ENCODE measurements around the gene IL17RB. TPM values are rescaled to one million over a fixed set of nuclear protein-coding genes. Genes with fewer than 3 reads are reported as not detected.

IL17RB gene
- total RNA-seq, 1 donor from 2014 or later: 1.6 TPM

GRCh38 chr3:53819163-53819868, 27.1 kb upstream of the IL17RB start:
- H3K27me3 ChIP-seq (ENCODE audit: control insufficient read depth in 3 of 3, insufficient read depth in 3 of 3, low read length in 3 of 3): no peaks in the 10 kb centered on the region
- H3K9ac ChIP-seq (ENCODE audit: low read depth in 1 of 3, low read length in 3 of 3): peak overlapping the region in 1 of 3 donors; percentile 11
- H3K9me3 ChIP-seq (ENCODE audit: control insufficient read depth in 3 of 3, low read length in 3 of 3): no peaks in the 10 kb centered on the region
- H3K36me3 ChIP-seq (ENCODE audit: control insufficient read depth in 3 of 3, insufficient read depth in 3 of 3, low read length in 3 of 3): peaks cover 6 to 9% (median 6%) of the 10 kb centered on the region in 3 donors
- H3K4me3 ChIP-seq (ENCODE audit: low read length in 3 of 3): no peak overlapping the region
- H3K4me1 ChIP-seq (ENCODE audit: control insufficient read depth in 3 of 3, insufficient read depth in 3 of 3, low read length in 3 of 3): peaks cover 8 to 30% (median 21%) of the 10 kb centered on the region in 3 donors
- no peak overlapping the region for H3K27ac ChIP-seq (ENCODE audit: low read depth, low read length)

- no peak overlapping the region for H3K4me3 ChIP-seq (ENCODE audit: low read length in 3 of 3)
- H3K9ac ChIP-seq (ENCODE audit: low read depth in 1 of 3, low read length in 3 of 3): peak overlapping the region in 1 of 3 donors; percentile 11
- no peak overlapping the region for H3K27ac ChIP-seq (ENCODE audit: low read depth, low read length)
- no peaks in the 10 kb centered on the region for H3K9me3 ChIP-seq (ENCODE audit: control insufficient read depth in 3 of 3, low read length in 3 of 3)
- H3K4me1 ChIP-seq (ENCODE audit: control insufficient read depth in 3 of 3, insufficient read depth in 3 of 3, low read length in 3 of 3): peaks cover 8 to 30% (median 21%) of the 10 kb centered on the region in 3 donors
- H3K36me3 ChIP-seq (ENCODE audit: control insufficient read depth in 3 of 3, insufficient read depth in 3 of 3, low read length in 3 of 3): peaks cover 6 to 9% (median 6%) of the 10 kb centered on the region in 3 donors
- no peaks in the 10 kb centered on the region for H3K27me3 ChIP-seq (ENCODE audit: control insufficient read depth in 3 of 3, insufficient read depth in 3 of 3, low read length in 3 of 3)
These were observed 26.3 kb upstream of the IL17RB start for GRCh38 chr3:53820084-53820483.

- H3K4me1 ChIP-seq (ENCODE audit: control insufficient read depth in 3 of 3, insufficient read depth in 3 of 3, low read length in 3 of 3): peaks cover 8 to 30% (median 21%) of the 10 kb centered on the region in 3 donors
- no peaks in the 10 kb centered on the region for H3K27me3 ChIP-seq (ENCODE audit: control insufficient read depth in 3 of 3, insufficient read depth in 3 of 3, low read length in 3 of 3)
- H3K9ac ChIP-seq (ENCODE audit: low read depth in 1 of 3, low read length in 3 of 3): peak overlapping the region in 2 of 3 donors; percentile 38 to 57
- peak overlapping the region; percentile 51 for H3K27ac ChIP-seq (ENCODE audit: low read depth, low read length)
- H3K9me3 ChIP-seq (ENCODE audit: control insufficient read depth in 3 of 3, low read length in 3 of 3): no peaks in the 10 kb centered on the region
- H3K36me3 ChIP-seq (ENCODE audit: control insufficient read depth in 3 of 3, insufficient read depth in 3 of 3, low read length in 3 of 3): peaks cover 6 to 9% (median 6%) of the 10 kb centered on the region in 3 donors
- peak overlapping the region in 2 of 3 donors; percentile 31 to 41 for H3K4me3 ChIP-seq (ENCODE audit: low read length in 3 of 3)
These were observed 25.4 kb upstream of the IL17RB start for GRCh38 chr3:53820756-53821580.

- Histone ChIP-seq H3K36me3 (ENCODE audit: control insufficient read depth in 3 of 3, insufficient read depth in 3 of 3, low read length in 3 of 3) (peaks cover 6 to 9% (median 6%) of the 10 kb centered on the region in 3 donors), H3K9ac (ENCODE audit: low read depth in 1 of 3, low read length in 3 of 3) (no peak overlapping the region), H3K4me3 (ENCODE audit: low read length in 3 of 3) (no peak overlapping the region), H3K9me3 (ENCODE audit: control insufficient read depth in 3 of 3, low read length in 3 of 3) (no peaks in the 10 kb centered on the region), H3K27me3 (ENCODE audit: control insufficient read depth in 3 of 3, insufficient read depth in 3 of 3, low read length in 3 of 3) (no peaks in the 10 kb centered on the region), H3K27ac (ENCODE audit: low read depth, low read length) (peak overlapping the region; percentile 51), H3K4me1 (ENCODE audit: control insufficient read depth in 3 of 3, insufficient read depth in 3 of 3, low read length in 3 of 3) (peaks cover 8 to 30% (median 21%) of the 10 kb centered on the region in 3 donors)
These were observed 24.7 kb upstream of the IL17RB start for GRCh38 chr3:53821631-53822121.

- Histone ChIP-seq H3K9ac (ENCODE audit: low read depth in 1 of 3, low read length in 3 of 3) (peak overlapping the region in 1 of 3 donors; percentile 25), H3K27ac (ENCODE audit: low read depth, low read length) (no peak overlapping the region)
These were observed 24.0 kb upstream of the IL17RB start for GRCh38 chr3:53822331-53822741.

GRCh38 chr3:53823026-53823955, 23.1 kb upstream of the IL17RB start:
- Histone ChIP-seq H3K4me3 (ENCODE audit: low read length in 3 of 3) (no peak overlapping the region), H3K9me3 (ENCODE audit: control insufficient read depth in 3 of 3, low read length in 3 of 3) (no peaks in the 10 kb centered on the region), H3K27me3 (ENCODE audit: control insufficient read depth in 3 of 3, insufficient read depth in 3 of 3, low read length in 3 of 3) (no peaks in the 10 kb centered on the region), H3K27ac (ENCODE audit: low read depth, low read length) (no peak overlapping the region), H3K36me3 (ENCODE audit: control insufficient read depth in 3 of 3, insufficient read depth in 3 of 3, low read length in 3 of 3) (peaks cover 0 to 6% (median 6%) of the 10 kb centered on the region in 3 donors), H3K9ac (ENCODE audit: low read depth in 1 of 3, low read length in 3 of 3) (peak overlapping the region in 1 of 3 donors; percentile 25), H3K4me1 (ENCODE audit: control insufficient read depth in 3 of 3, insufficient read depth in 3 of 3, low read length in 3 of 3) (peaks cover 8 to 30% (median 21%) of the 10 kb centered on the region in 3 donors)

More at GRCh38 chr3:53822331-53822741, 24.0 kb upstream of the IL17RB start:
- Histone ChIP-seq H3K27me3 (ENCODE audit: control insufficient read depth in 3 of 3, insufficient read depth in 3 of 3, low read length in 3 of 3) (no peaks in the 10 kb centered on the region), H3K4me3 (ENCODE audit: low read length in 3 of 3) (no peak overlapping the region), H3K36me3 (ENCODE audit: control insufficient read depth in 3 of 3, insufficient read depth in 3 of 3, low read length in 3 of 3) (peaks cover 3 to 9% (median 6%) of the 10 kb centered on the region in 3 donors), H3K4me1 (ENCODE audit: control insufficient read depth in 3 of 3, insufficient read depth in 3 of 3, low read length in 3 of 3) (peaks cover 8 to 30% (median 21%) of the 10 kb centered on the region in 3 donors), H3K9me3 (ENCODE audit: control insufficient read depth in 3 of 3, low read length in 3 of 3) (no peaks in the 10 kb centered on the region)

GRCh38 chr3:53823956-53824657, 22.3 kb upstream of the IL17RB start:
- Histone ChIP-seq H3K4me1 (ENCODE audit: control insufficient read depth in 3 of 3, insufficient read depth in 3 of 3, low read length in 3 of 3) (peaks cover 8 to 30% (median 21%) of the 10 kb centered on the region in 3 donors), H3K27ac (ENCODE audit: low read depth, low read length) (no peak overlapping the region), H3K9ac (ENCODE audit: low read depth in 1 of 3, low read length in 3 of 3) (no peak overlapping the region), H3K36me3 (ENCODE audit: control insufficient read depth in 3 of 3, insufficient read depth in 3 of 3, low read length in 3 of 3) (peaks cover 0 to 4% (median 3%) of the 10 kb centered on the region in 3 donors), H3K9me3 (ENCODE audit: control insufficient read depth in 3 of 3, low read length in 3 of 3) (no peaks in the 10 kb centered on the region), H3K4me3 (ENCODE audit: low read length in 3 of 3) (no peak overlapping the region), H3K27me3 (ENCODE audit: control insufficient read depth in 3 of 3, insufficient read depth in 3 of 3, low read length in 3 of 3) (no peaks in the 10 kb centered on the region)

GRCh38 chr3:53824795-53825194, 21.6 kb upstream of the IL17RB start:
- H3K9ac ChIP-seq (ENCODE audit: low read depth in 1 of 3, low read length in 3 of 3): no peak overlapping the region
- H3K36me3 ChIP-seq (ENCODE audit: control insufficient read depth in 3 of 3, insufficient read depth in 3 of 3, low read length in 3 of 3): no peaks in the 10 kb centered on the region
- no peaks in the 10 kb centered on the region for H3K9me3 ChIP-seq (ENCODE audit: control insufficient read depth in 3 of 3, low read length in 3 of 3)
- H3K4me1 ChIP-seq (ENCODE audit: control insufficient read depth in 3 of 3, insufficient read depth in 3 of 3, low read length in 3 of 3): peaks cover 8 to 27% (median 20%) of the 10 kb centered on the region in 3 donors
- no peaks in the 10 kb centered on the region for H3K27me3 ChIP-seq (ENCODE audit: control insufficient read depth in 3 of 3, insufficient read depth in 3 of 3, low read length in 3 of 3)
- H3K27ac ChIP-seq (ENCODE audit: low read depth, low read length): no peak overlapping the region
- no peak overlapping the region for H3K4me3 ChIP-seq (ENCODE audit: low read length in 3 of 3)

- Histone ChIP-seq H3K36me3 (ENCODE audit: control insufficient read depth in 3 of 3, insufficient read depth in 3 of 3, low read length in 3 of 3) (no peaks in the 10 kb centered on the region), H3K27ac (ENCODE audit: low read depth, low read length) (no peak overlapping the region), H3K9me3 (ENCODE audit: control insufficient read depth in 3 of 3, low read length in 3 of 3) (no peaks in the 10 kb centered on the region), H3K4me1 (ENCODE audit: control insufficient read depth in 3 of 3, insufficient read depth in 3 of 3, low read length in 3 of 3) (peaks cover 0 to 15% (median 7%) of the 10 kb centered on the region in 3 donors), H3K9ac (ENCODE audit: low read depth in 1 of 3, low read length in 3 of 3) (no peak overlapping the region), H3K4me3 (ENCODE audit: low read length in 3 of 3) (no peak overlapping the region), H3K27me3 (ENCODE audit: control insufficient read depth in 3 of 3, insufficient read depth in 3 of 3, low read length in 3 of 3) (no peaks in the 10 kb centered on the region)
These were observed 20.3 kb upstream of the IL17RB start for GRCh38 chr3:53826048-53826447.

Measured in skeletal muscle tissue (tissue), 4 donors.